LNCaP clone FGC (cell line): ENCODE data around the gene CPEB2.
"Not testable (repeated sequence)": the region's sequence is repeated elsewhere in the genome, so short reads cannot be mapped to it uniquely, and the experiment has no call there.

ENCODE experiments used
- DNase-seq: peaks from one replicate; pipeline ENCODE4 v3.0.0-alpha.2; 2011; ENCODE audit warnings: low read depth
- H3K4me3 ChIP-seq: 2 replicates; pipeline ENCODE4 v1.5.1; 2011; ENCODE audit warnings: mild to moderate bottlenecking, low read depth, low read length, control low read depth
- CTCF ChIP-seq: IDR thresholded peaks from 2 replicates; pipeline ENCODE4 v1.5.1; 2012; ENCODE audit warnings: mild to moderate bottlenecking; ENCODE audit not compliant: control insufficient read depth, insufficient read depth; ENCODE audit errors: extremely low read depth

CPEB2 gene

DNA sequence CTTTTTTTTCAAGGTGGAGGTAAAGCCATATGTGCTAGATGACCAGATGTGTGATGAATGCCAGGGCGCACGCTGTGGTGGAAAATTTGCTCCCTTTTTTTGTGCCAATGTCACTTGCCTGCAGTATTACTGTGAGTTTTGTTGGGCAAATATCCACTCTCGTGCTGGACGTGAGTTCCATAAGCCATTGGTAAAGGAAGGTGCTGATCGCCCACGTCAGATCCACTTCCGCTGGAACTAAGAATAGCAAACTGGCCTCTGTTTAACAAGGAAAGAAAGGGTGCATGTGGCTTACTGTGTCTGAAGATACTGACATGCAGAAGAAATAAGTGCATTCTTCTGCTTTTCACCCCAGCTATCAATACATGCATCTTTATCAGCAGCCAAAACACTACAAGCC is 63.9 kb downstream of the CPEB2 start:
- DNase-seq, result no peak
- no peak overlapping the region for H3K4me3 ChIP-seq
- TF ChIP-seq CTCF, result no peak

DNA sequence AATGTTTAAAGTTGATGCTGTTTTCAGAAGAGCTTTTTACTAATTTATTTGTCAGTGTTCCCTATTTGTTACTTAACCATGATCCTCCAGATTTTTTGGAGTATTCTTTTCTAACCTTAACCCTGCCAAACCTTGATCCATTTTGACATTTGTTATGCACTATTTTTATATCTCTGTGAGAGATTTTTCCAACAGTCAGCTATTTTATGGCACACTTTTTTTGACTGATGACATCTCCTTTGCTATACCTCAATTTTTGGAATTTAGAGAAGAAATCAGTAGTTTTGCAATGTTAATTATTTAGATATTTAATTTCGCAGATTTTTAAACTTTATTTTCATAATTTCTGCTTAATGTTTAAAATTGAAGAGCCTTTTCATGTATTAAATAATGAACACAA is 66.0 kb downstream of the CPEB2 start:
- no peak for TF ChIP-seq CTCF
- H3K4me3 ChIP-seq, result no peak overlapping the region
- no peak for DNase-seq

DNA sequence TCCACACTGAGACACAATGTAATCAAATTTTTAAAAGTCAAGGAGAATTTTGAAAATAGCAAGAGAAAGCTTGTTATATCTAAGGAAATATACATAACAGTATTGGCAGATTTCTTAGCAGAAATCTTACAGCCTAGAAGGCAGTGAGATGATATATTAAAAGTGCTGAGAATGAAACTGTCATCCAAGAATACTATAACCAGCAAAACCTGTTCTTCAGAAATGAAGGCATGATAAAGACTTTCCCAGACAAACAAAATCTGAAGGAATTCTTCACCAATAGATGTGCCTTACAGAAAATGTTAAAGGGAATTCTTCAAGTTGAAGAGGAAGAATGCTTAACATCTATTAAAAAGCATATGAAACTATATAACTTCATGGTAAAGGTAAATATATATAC is 73.6 kb downstream of the CPEB2 start:
- no peak for DNase-seq
- TF ChIP-seq CTCF, result no peak
- no peak overlapping the region for H3K4me3 ChIP-seq

DNA sequence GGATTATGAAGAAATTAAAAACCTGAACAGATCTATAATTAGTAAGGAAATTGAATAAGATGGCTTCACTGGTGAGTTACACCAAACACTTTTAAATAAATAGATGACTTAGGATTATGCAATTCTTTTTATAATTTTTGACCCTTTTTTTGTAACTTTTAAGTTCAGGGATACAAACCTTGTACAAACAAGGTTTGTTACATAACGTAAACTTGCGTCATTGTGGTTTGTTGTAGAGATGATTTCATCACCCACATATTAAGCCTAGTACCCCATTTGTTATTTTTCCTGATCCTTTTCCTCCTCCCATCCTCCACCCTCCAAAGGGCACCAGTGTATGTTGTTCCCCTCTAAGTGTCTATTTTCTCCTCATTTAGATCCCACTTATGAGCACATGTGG is 75.7 kb downstream of the CPEB2 start:
- H3K4me3 ChIP-seq, result no peak overlapping the region
- no peak for DNase-seq
- no peak for TF ChIP-seq CTCF

GRCh38 chr4:15078682-15079642 is 76.7 kb downstream of the CPEB2 start:
- DNase-seq, result no peak
- H3K4me3 ChIP-seq, result no peak overlapping the region
- no peak for TF ChIP-seq CTCF

GRCh38 chr4:15084780-15085179 is 82.5 kb downstream of the CPEB2 start:
- no peak overlapping the region for H3K4me3 ChIP-seq
- no peak for DNase-seq
- no peak for TF ChIP-seq CTCF

DNA sequence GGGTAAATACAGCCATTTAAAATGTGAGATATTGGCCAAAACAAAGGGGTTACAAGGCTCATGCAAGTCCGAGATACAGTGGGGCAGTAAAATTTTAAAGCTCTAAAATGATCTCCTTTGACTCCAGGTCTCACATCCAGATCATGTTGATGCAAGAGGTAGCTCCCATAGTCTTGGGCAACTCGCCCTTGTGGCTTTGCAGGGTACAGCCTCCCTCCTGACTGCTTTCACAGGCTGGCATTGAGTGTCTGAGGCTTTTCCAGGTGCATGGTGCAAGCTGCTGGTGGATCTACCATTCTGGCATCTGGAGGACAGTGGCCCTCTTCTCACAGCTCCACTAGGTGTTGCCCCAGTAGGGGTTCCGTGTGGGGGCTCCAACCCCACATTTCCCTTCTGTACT is 83.5 kb downstream of the CPEB2 start:
- DNase-seq, H3K4me3 ChIP-seq: not testable (repeated sequence)

DNA sequence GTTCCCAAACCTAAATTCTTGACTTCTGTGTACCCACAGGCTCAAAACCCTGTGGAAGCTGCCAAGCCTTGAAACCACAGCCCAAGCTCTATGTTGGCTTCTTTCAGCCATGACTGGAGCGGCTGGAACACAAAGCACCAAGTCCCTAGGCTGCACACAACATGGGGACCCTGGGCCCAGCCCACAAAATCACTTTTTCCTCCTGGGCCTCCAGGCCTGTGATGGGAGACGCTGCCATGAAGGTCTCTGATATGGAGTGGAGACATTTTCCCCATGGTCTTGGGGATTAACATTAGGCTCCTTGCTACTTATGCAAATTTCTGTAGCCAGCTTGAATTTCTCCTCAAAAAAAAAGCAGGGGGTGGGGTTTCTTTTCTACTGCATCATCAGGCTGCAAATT is 84.0 kb downstream of the CPEB2 start:
- not testable (repeated sequence) for H3K4me3 ChIP-seq, DNase-seq
